ENCODE data around the gene EIF4G2. TPM values are rescaled to one million over a fixed set of nuclear protein-coding genes. Genes with fewer than 3 reads are reported as not detected.

The EIF4G2 gene
- total and polyA plus RNA-seq, 4 donors, result 782 to 1,101 (median 978) TPM

Small RNAs within 50 kb of the gene (small RNA-seq; reads per million reads assigned to genes)
- not detected for gene SNORD97 (ENCODE audit: low replicate concordance)

Other genes starting within 250 kb of the EIF4G2 start
- 10 to 100 TPM; 44.8 to 56.5 TPM for gene LYVE1, start 240.3 kb downstream of the EIF4G2 start, total RNA-seq
- gene LYVE1, start 240.3 kb downstream of the EIF4G2 start, polyA plus RNA-seq (ENCODE audit: insufficient read length in 2 of 2), result 10 to 100 TPM; 12.5 to 17.8 TPM
- 10 to 100 TPM in 1 of 2 donors, 1 to 10 TPM in 1; 5.2 to 13.8 TPM for gene IRAG1, start 115.2 kb downstream of the EIF4G2 start, total RNA-seq
- gene IRAG1, start 115.2 kb downstream of the EIF4G2 start, polyA plus RNA-seq (ENCODE audit: insufficient read length in 2 of 2), result 1 to 10 TPM; 4.2 to 4.6 TPM
- gene CTR9, start 57.7 kb downstream of the EIF4G2 start, total RNA-seq, result 10 to 100 TPM; 33.1 to 34.5 TPM
- gene CTR9, start 57.7 kb downstream of the EIF4G2 start, polyA plus RNA-seq (ENCODE audit: insufficient read length in 2 of 2), result 10 to 100 TPM; 29.4 to 34.1 TPM
- gene ZBED5, start 49.1 kb upstream of the EIF4G2 start, total RNA-seq, result 10 to 100 TPM; 64.5 to 64.6 TPM
- 10 to 100 TPM; 83.4 to 96.0 TPM for gene ZBED5, start 49.1 kb upstream of the EIF4G2 start, polyA plus RNA-seq (ENCODE audit: insufficient read length in 2 of 2)

All from spinal cord (tissue), 4 donors.